Calu3 (cell line): ENCODE results near the gene KHNYN. TPM values are rescaled to one million over a fixed set of nuclear protein-coding genes. Genes with fewer than 3 reads are reported as not detected.
"Not testable (repeated sequence)": the region's sequence is repeated elsewhere in the genome, so short reads cannot be mapped to it uniquely, and the experiment has no call there.

Experiments
- BruUV-seq: library from RNA; stranded (reverse); fragments of 400-500 nt; replicated peaks from 2 replicates; lab custom pipeline; 2021; lab: Mats Ljungman, UMichigan
- CTCF ChIA-PET: fragments of 300-600 bp; sonication (Branson Sonifier 250); formaldehyde crosslinking; loops from one replicate; lab custom pipeline; 2022; ENCODE audit warnings: antibody characterized with exemption; lab: Charles Lee
- DNase-seq: peaks from one replicate; pipeline ENCODE4 v3.0.0; 2022
- H3K27ac Mint-ChIP-seq: one replicate; pipeline ENCODE4 v1.8.0; 2022; ENCODE audit warnings: mixed read lengths; ENCODE audit not compliant: unreplicated experiment
- H3K27me3 Mint-ChIP-seq: one replicate; pipeline ENCODE4 v1.8.0; 2022; ENCODE audit warnings: mixed read lengths; ENCODE audit not compliant: unreplicated experiment
- H3K36me3 Mint-ChIP-seq: one replicate; pipeline ENCODE4 v1.8.0; 2022; ENCODE audit warnings: mild to moderate bottlenecking, moderate library complexity, mixed read lengths; ENCODE audit not compliant: insufficient read depth, unreplicated experiment
- H3K4me1 Mint-ChIP-seq: one replicate; pipeline ENCODE4 v1.8.0; 2022; ENCODE audit warnings: mild to moderate bottlenecking, low read depth, mixed read lengths; ENCODE audit not compliant: unreplicated experiment
- H3K4me3 Mint-ChIP-seq: one replicate; pipeline ENCODE4 v1.8.0; 2022; ENCODE audit warnings: mild to moderate bottlenecking, low read depth, moderate library complexity, mixed read lengths; ENCODE audit not compliant: unreplicated experiment
- H3K9me3 Mint-ChIP-seq: one replicate; pipeline ENCODE4 v1.8.0; 2022; ENCODE audit warnings: low read depth, mixed read lengths; ENCODE audit not compliant: unreplicated experiment
- CTCF ChIP-seq: fragments of 200-600 bp; IDR thresholded peaks from one replicate; pipeline ENCODE4 v1.8.0; 2022; ENCODE audit warnings: antibody characterized with exemption; ENCODE audit not compliant: unreplicated experiment
- intact Hi-C: fragments of 100-400 bp; cut with micrococcal nuclease; formaldehyde crosslinking; loops from one replicate; pipeline ENCODE4 v1.10.0; 2022; ENCODE audit not compliant: unreplicated experiment
- total RNA-seq: library from RNA; stranded (reverse); gene quantifications from 2 replicates; pipeline ENCODE4 v1.2.3, GENCODE V29; 2022

The KHNYN gene
- total RNA-seq, 1 experiment from 2014 or later, result 47.6 TPM

- peaks cover 48% of the 10 kb centered on the region for H3K36me3 Mint-ChIP-seq
- no peak for DNase-seq
- peak overlapping the region; percentile 79 for H3K4me3 Mint-ChIP-seq
- no peaks in the 10 kb centered on the region for H3K9me3 Mint-ChIP-seq
- intact Hi-C loops, result no loop called here
- CTCF ChIA-PET, result interaction anchor here (0.6 kb wide), 1 partner anchor 115 kb away, joined by 3 read pairs; no protein-coding TSS in a partner anchor
- no peaks in the 10 kb centered on the region for H3K4me1 Mint-ChIP-seq
- H3K27me3 Mint-ChIP-seq, result no peaks in the 10 kb centered on the region
- no peak for TF ChIP-seq CTCF
- TSS peak; percentile 74 for BruUV-seq
- H3K27ac Mint-ChIP-seq, result peak overlapping the region; percentile 82
Measured at GRCh38 chr14:24443053-24443665, 13.4 kb downstream of the KHNYN start.

- H3K4me3 Mint-ChIP-seq, intact Hi-C loops, H3K4me1 Mint-ChIP-seq, DNase-seq, H3K9me3 Mint-ChIP-seq, H3K27ac Mint-ChIP-seq, CTCF ChIA-PET, H3K36me3 Mint-ChIP-seq, H3K27me3 Mint-ChIP-seq, BruUV-seq: not testable (repeated sequence)
Measured at GRCh38 chr14:24450828-24451227, 21.1 kb downstream of the KHNYN start.

- H3K27me3 Mint-ChIP-seq, result no peaks in the 10 kb centered on the region
- no peak for TF ChIP-seq CTCF
- H3K4me1 Mint-ChIP-seq, result peaks cover 17% of the 10 kb centered on the region
- no peak overlapping the region for H3K4me3 Mint-ChIP-seq
- CTCF ChIA-PET, result no interaction called here
- H3K9me3 Mint-ChIP-seq, result peaks cover 13% of the 10 kb centered on the region
- peaks cover 4% of the 10 kb centered on the region for H3K36me3 Mint-ChIP-seq
- no peak overlapping the region for H3K27ac Mint-ChIP-seq
- BruUV-seq, result no TSS peak
- intact Hi-C loops, result no loop called here
- DNase-seq, result no peak
Measured at GRCh38 chr14:24456980-24457379, 27.2 kb downstream of the KHNYN start.

GRCh38 chr14:24458736-24459135 is 29.0 kb downstream of the KHNYN start:
- Mint-ChIP-seq H3K9me3 (peaks cover 11% of the 10 kb centered on the region), H3K27me3 (no peaks in the 10 kb centered on the region), H3K4me1 (peaks cover 17% of the 10 kb centered on the region), H3K4me3 (no peak overlapping the region), H3K36me3 (peaks cover 4% of the 10 kb centered on the region), H3K27ac (no peak overlapping the region)
- BruUV-seq, result no TSS peak
- TF ChIP-seq CTCF, result no peak
- intact Hi-C loops, result no loop called here
- no peak for DNase-seq
- CTCF ChIA-PET, result no interaction called here

- no peak overlapping the region for H3K4me3 Mint-ChIP-seq
- no peak for DNase-seq
- peaks cover 4% of the 10 kb centered on the region for H3K36me3 Mint-ChIP-seq
- intact Hi-C loops, result no loop called here
- TF ChIP-seq CTCF, result no peak
- no peaks in the 10 kb centered on the region for H3K27me3 Mint-ChIP-seq
- no TSS peak for BruUV-seq
- H3K27ac Mint-ChIP-seq, result no peak overlapping the region
- CTCF ChIA-PET, result no interaction called here
- H3K4me1 Mint-ChIP-seq, result peaks cover 17% of the 10 kb centered on the region
- H3K9me3 Mint-ChIP-seq, result peaks cover 7% of the 10 kb centered on the region
Measured at GRCh38 chr14:24459331-24459730, 29.6 kb downstream of the KHNYN start.
